Activated CD8-positive, alpha-beta memory T cell treated with anti-CD3 and anti-CD28 coated beads for 4 hours (primary cell): ENCODE measurements around the gene SCARB1.

ENCODE experiments used
- DNase-seq, 2 donors: peaks; one replicate each; pipeline ENCODE4 v3.0.0-alpha.2; 2020; ENCODE audit warnings: low read depth in 2 of 2

SCARB1 gene

GRCh38 chr12:124842800-124843510 is 20.7 kb downstream of the SCARB1 start:
- no peak for DNase-seq

- DNase-seq: no peak
Measured at GRCh38 chr12:124842073-124842749, 21.5 kb downstream of the SCARB1 start.

GRCh38 chr12:124841558-124841945 is 22.1 kb downstream of the SCARB1 start:
- no peak for DNase-seq

- no peak for DNase-seq
Measured at GRCh38 chr12:124837958-124838803, 25.5 kb downstream of the SCARB1 start.

- DNase-seq: no peak
Measured at GRCh38 chr12:124837249-124837897, 26.3 kb downstream of the SCARB1 start.

- DNase-seq: no peak
Measured at GRCh38 chr12:124836759-124837158, 26.9 kb downstream of the SCARB1 start.

GRCh38 chr12:124835656-124836410 is 27.8 kb downstream of the SCARB1 start:
- DNase-seq: no peak

GRCh38 chr12:124834822-124835221 is 28.8 kb downstream of the SCARB1 start:
- no peak for DNase-seq

GRCh38 chr12:124833693-124834122 is 30.0 kb downstream of the SCARB1 start:
- DNase-seq: no peak

- DNase-seq: no peak
Measured at GRCh38 chr12:124832856-124833255, 30.8 kb downstream of the SCARB1 start.

- no peak for DNase-seq
Measured at GRCh38 chr12:124831590-124831989, 32.1 kb downstream of the SCARB1 start.

- no peak for DNase-seq
Measured at GRCh38 chr12:124830306-124830705, 33.4 kb downstream of the SCARB1 start.

GRCh38 chr12:124829708-124830304 is 33.9 kb downstream of the SCARB1 start:
- DNase-seq: no peak

GRCh38 chr12:124829008-124829707 is 34.5 kb downstream of the SCARB1 start:
- DNase-seq: no peak

- DNase-seq: no peak
Measured at GRCh38 chr12:124828264-124829007, 35.2 kb downstream of the SCARB1 start.

- no peak for DNase-seq
Measured at GRCh38 chr12:124827588-124828184, 36.0 kb downstream of the SCARB1 start.

- no peak for DNase-seq
Measured at GRCh38 chr12:124824195-124824594, 39.5 kb downstream of the SCARB1 start.

- DNase-seq: no peak
Measured at GRCh38 chr12:124823272-124823970, 40.2 kb downstream of the SCARB1 start.
